Stimulated activated CD4-positive, alpha-beta T cell treated with anti-CD3 and anti-CD28 coated beads, TNF-alpha, amount 100 ng/mL, for 1 hour (primary cell): ENCODE data around the gene ANTXR1.
"Not testable (repeated sequence)": the region's sequence is repeated elsewhere in the genome, so short reads cannot be mapped to it uniquely, and the experiment has no call there.

ENCODE experiments used
- DNase-seq, 3 donors: peaks; one replicate each; pipeline ENCODE4 v3.0.0-alpha.2; 2020; ENCODE audit warnings: low read depth in 3 of 3, low spot score in 1 of 3

The ANTXR1 gene

DNA sequence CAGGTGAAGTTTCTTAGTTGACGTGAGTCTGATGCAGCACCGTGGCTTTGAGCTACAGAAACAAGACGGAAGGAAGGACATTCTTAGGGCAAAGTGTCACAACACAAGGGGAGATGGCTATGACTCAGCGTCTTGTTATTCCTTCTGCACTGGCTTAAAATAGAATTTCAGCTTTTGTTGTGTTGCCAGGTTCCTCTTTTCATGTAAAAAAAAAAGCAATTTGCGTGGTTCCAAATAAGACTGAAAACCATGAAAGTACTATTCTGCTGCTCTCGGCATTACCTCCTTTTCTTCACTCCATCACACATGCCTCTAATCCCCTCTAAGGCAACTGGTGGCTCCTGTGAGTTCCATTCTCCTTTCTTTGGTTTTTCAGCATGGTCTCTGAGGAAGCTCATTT is 150.1 kb downstream of the ANTXR1 start:
- DNase-seq = no peak

- DNase-seq = no peak
Measured at GRCh38 chr2:69163556-69163955, 150.6 kb downstream of the ANTXR1 start.

GRCh38 chr2:69164061-69164778 is 151.2 kb downstream of the ANTXR1 start:
- DNase-seq = no peak

DNA sequence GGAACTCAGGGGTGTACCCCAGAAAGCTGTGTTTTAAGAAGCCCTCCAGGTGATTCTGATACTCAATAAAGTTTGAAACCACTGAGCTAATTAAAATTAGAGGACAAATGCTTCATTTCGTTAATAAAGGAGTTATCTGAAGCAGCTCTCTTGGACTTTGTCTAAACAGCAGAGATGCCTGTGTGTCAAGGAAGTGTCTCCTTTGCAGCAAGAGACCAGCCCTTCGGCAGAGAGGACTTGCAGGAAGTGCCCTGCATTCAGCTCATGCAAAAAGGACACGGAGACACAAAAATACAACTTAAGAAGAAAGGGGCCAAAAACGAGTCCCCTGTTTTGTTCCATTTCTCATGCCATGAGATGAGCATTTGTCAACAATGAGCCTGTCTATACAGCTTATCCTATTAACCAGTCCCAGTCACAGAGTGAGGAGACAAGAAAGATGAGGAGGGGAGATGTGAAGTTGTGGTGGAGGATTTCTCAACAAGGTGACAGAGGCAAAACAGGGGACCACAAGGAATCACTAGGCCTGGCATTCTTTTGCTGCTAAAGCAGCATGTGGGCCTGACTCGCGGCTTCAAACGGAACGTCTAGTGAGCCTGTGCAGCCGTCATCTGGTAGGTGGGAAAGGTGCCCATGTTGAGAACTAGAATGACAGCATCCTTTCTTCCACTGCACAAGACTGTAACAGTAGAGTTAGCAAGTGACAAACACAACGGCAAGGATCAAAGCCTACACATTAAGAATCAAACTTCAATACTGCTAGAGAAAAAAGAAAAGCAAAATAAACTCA is 152.3 kb downstream of the ANTXR1 start:
- no peak for DNase-seq

DNA sequence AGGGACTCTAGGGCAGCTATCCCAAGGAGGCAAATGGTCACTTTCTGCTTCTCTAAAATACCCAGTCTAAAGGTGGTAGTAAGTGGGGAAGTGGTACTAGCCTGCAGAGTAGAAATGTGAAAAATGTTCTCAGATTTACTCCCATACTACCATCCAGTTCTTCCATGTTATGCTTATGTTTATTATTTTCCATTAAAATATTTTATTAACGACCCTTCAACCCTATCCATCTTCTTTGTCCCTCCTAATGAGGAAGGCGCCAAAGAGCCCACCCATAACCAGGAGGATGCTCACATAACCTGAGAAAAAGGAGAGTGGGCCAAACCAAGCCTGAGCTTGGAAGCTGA is 153.5 kb downstream of the ANTXR1 start:
- no peak for DNase-seq

GRCh38 chr2:69166812-69167468 is 154.0 kb downstream of the ANTXR1 start:
- no peak for DNase-seq

DNA sequence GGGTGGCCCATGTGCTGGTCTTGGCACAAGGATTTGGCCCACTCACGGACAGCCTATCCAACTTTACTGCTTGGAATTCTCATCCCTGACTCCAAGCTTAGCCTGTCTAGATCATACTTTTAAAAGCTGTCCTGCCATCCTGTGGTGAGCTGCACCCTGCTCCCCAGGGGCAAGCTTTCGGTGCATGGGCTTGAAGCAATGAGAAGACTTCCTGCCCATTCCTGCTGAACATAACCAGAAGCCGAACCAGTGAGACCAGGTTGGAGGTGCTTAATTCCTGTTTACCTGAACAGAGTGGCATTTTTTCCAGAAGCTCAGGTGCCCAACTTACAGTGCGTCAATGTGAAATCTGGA is 154.5 kb downstream of the ANTXR1 start:
- DNase-seq = no peak

- no peak for DNase-seq
Measured at GRCh38 chr2:69168144-69168813, 155.3 kb downstream of the ANTXR1 start.

GRCh38 chr2:69168950-69169654 is 156.1 kb downstream of the ANTXR1 start:
- no peak for DNase-seq

- DNase-seq = no peak
Measured at GRCh38 chr2:69169655-69170389, 156.8 kb downstream of the ANTXR1 start.

DNA sequence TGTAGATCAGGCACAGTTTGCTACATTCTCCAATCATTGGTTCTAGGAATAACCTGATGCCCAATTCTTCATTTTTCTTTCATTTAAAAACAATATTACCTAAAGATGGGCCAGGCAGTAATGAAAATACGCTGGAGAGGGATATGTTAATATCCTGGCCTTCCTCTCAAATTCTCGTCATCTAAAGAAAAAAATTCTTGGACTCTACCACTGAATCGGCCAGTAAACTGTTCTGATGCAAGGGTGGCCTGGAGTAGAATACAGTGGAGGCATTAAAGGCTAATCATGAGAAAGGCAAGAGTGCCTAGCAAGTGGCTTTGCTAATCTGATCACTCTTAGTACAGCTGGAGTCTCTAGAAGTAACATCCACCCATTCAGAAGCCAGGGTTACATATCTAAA is 157.7 kb downstream of the ANTXR1 start:
- DNase-seq = no peak

GRCh38 chr2:69171116-69171896 is 158.3 kb downstream of the ANTXR1 start:
- DNase-seq = no peak

DNA sequence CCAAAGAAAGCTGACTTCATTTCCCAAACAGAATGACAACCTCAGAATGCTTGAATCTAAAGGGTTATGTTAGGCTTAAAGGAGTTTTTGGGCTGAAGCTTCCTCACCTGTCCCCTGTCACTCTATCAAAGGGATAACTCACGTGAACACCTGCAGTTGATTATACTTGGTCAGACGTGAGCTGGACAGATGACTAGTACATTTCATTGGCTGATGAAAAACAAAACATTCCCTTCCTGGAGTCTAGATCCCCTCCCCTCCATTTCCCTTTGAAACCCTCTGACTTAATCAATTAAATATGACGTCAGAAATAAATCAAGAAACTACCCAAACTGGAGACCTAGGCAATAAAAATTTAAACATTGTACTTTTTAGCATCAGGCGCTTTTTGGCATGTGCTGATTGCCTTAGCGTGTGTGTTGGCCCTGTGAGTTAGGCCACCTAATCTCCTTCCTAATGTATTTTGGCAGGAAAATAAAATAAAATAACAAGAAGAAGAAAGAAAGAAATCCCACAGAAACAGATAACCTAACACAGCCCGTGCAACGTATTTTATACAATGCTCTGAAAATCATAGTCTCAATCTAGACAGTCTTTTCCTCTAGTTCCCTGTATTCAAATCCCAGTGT is 159.0 kb downstream of the ANTXR1 start:
- DNase-seq = no peak

DNA sequence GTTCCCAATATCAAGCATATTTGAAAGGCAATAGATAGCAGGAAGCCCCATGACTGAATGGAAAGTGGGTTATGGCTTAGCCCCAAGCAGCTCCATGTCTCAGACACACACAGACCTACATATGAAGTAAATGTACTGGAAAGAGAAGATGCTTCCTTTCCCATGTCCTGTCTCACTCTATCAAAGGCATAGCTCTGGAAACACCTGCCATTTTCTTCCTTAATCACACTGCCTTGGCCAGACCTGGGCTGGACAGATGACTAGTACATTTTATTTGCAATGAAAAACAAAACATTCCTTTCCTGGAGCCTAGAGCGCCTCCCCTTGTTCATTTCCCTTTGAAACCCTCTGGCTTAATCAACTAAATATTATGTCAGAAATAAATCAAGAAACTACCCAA is 160.7 kb downstream of the ANTXR1 start:
- no peak for DNase-seq

DNA sequence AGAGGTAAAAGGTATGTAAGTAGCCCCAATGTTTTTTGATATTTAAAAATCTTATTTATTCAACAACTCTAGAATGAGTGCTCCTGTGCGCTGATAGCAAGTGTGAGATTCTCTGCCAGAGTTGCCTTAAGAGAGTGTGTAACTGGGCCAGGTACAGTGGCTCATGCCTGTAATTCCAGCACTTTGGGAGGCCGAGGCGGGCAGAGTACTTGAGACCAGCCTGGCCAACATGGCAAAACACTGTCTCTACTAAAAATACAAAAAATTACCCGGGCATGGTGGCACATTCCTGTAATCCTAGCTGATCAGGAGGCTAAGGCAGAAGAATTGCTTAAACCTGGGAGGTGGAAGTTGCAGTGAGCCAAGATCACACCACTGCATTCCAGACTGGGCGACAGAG is 161.2 kb downstream of the ANTXR1 start:
- not testable (repeated sequence) for DNase-seq

GRCh38 chr2:69175790-69176715 is 163.1 kb downstream of the ANTXR1 start:
- DNase-seq = no peak

DNA sequence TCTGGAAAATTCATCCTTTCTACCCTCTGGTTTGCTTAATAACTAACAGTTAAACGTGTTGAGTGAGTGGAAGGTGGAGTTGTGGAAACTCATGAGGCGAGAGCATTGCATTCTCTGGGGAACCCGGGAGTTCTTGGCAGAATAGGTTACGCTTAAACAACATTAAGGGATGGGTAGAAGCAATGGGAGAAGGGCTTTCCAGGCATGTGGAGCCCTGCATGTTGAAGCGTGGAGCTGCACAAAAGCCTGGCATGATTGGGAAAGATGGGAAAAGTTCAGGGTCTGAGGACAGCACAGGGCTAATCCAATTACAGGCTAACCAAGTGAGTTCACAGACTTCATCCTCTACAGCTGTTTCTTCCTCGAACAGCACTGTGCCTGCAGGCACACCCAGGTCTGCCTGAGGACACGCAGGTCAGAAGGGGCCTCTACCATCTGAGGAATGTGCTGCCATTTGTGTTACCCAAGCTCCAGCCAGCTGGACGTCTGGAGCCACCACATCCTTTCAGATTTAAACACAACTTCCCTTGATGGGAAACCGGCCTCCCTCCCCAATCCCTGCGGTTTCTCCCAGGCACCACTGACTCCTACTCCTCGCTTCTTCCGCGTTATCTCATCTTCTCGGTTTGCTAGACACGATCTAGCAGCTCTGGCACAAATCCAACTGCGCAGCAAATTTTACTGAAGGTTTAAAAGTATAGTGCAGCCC is 164.2 kb downstream of the ANTXR1 start:
- no peak for DNase-seq
